ENCODE data around the gene SCART1. TPM values are rescaled to one million over a fixed set of nuclear protein-coding genes. Genes with fewer than 3 reads are reported as not detected.

Gene SCART1
- total RNA-seq, 4 donors from 2014 or later = 1.8 to 9.5 (median 6.1) TPM

- intact Hi-C loops (cut with DNase I; ENCODE audit: low total_unique reads) = no loop called here
These were observed 6.5 kb downstream of the SCART1 start for GRCh38 chr10:133460208-133460769.

GRCh38 chr10:133461027-133461426, 7.3 kb downstream of the SCART1 start:
- H3K27ac ChIP-seq = no peak overlapping the region
- intact Hi-C loops (cut with DNase I; ENCODE audit: low total_unique reads) = no loop called here
- DNase-seq = no peak

More at GRCh38 chr10:133460208-133460769, 6.5 kb downstream of the SCART1 start:
- Histone ChIP-seq H3K9me3 (no peaks in the 10 kb centered on the region), H3K36me3 (no peaks in the 10 kb centered on the region), H3K27me3 (no peaks in the 10 kb centered on the region), H3K4me3 (no peak overlapping the region), H3K4me1 (no peaks in the 10 kb centered on the region), H3K27ac (no peak overlapping the region)
- no peak for DNase-seq
- TF ChIP-seq POLR2A (IDR thresholded peaks at IDR 0.05) (no peak), CTCF (IDR thresholded peaks at IDR 0.05) (no peak)

DNA sequence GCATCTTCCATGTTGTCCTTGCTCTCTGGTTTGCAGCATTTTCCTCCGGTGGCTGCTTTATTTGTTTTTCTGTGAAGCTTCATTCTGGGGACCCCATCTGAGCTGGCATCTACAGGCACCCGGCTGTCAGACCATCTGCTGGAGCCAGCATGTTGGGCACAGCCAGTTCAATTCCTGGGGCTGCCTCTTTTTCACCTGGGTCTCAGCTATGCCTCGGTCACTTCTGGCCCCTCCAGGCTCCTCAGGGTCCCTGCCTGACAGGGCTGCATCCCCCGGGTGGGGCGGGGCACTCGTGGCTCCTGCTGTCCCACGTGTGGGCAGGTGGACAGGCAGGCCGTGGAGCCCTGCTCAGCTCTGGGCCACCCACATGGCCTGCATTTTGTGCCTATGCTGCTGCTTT, 8.1 kb downstream of the SCART1 start:
- TF ChIP-seq CTCF (IDR thresholded peaks at IDR 0.05) = no peak
- no peak for TF ChIP-seq POLR2A (IDR thresholded peaks at IDR 0.05)
- no peaks in the 10 kb centered on the region for H3K4me1 ChIP-seq
- no peak overlapping the region for H3K27ac ChIP-seq
- H3K9me3 ChIP-seq = no peaks in the 10 kb centered on the region
- no peaks in the 10 kb centered on the region for H3K36me3 ChIP-seq
- H3K4me3 ChIP-seq = no peak overlapping the region
- no peak for DNase-seq
- intact Hi-C loops (cut with DNase I; ENCODE audit: low total_unique reads) = no loop called here
- no peaks in the 10 kb centered on the region for H3K27me3 ChIP-seq

More at GRCh38 chr10:133461027-133461426, 7.3 kb downstream of the SCART1 start:
- Histone ChIP-seq H3K4me1 (no peaks in the 10 kb centered on the region), H3K27me3 (no peaks in the 10 kb centered on the region), H3K4me3 (no peak overlapping the region), H3K9me3 (no peaks in the 10 kb centered on the region), H3K36me3 (no peaks in the 10 kb centered on the region)
- TF ChIP-seq POLR2A (IDR thresholded peaks at IDR 0.05) = no peak
- no peak for TF ChIP-seq CTCF (IDR thresholded peaks at IDR 0.05)

- TF ChIP-seq CTCF (IDR thresholded peaks at IDR 0.05) = no peak
- no peak for TF ChIP-seq POLR2A (IDR thresholded peaks at IDR 0.05)
- Histone ChIP-seq H3K4me3 (no peak overlapping the region), H3K27me3 (no peaks in the 10 kb centered on the region), H3K9me3 (peaks cover 0 to 3% of the 10 kb centered on the region in 2 donors), H3K36me3 (no peaks in the 10 kb centered on the region), H3K27ac (no peak overlapping the region), H3K4me1 (no peaks in the 10 kb centered on the region)
- intact Hi-C loops (cut with DNase I; ENCODE audit: low total_unique reads) = no loop called here
- no peak for DNase-seq
These were observed 9.0 kb downstream of the SCART1 start for GRCh38 chr10:133462512-133463305.

GRCh38 chr10:133464582-133465031, 10.9 kb downstream of the SCART1 start:
- Histone ChIP-seq H3K9me3 (peaks cover 0 to 3% of the 10 kb centered on the region in 2 donors), H3K27ac (no peak overlapping the region), H3K27me3 (no peaks in the 10 kb centered on the region), H3K36me3 (no peaks in the 10 kb centered on the region), H3K4me3 (no peak overlapping the region), H3K4me1 (no peaks in the 10 kb centered on the region)
- TF ChIP-seq POLR2A (IDR thresholded peaks at IDR 0.05) (no peak), CTCF (IDR thresholded peaks at IDR 0.05) (no peak)
- DNase-seq = peak in 1 of 2 donors; percentile 11
- intact Hi-C loops (cut with DNase I; ENCODE audit: low total_unique reads) = no loop called here

Measured in uterus (tissue), 4 donors.